Activated CD8-positive, alpha-beta memory T cell treated with anti-CD3 and anti-CD28 coated beads for 4 hours (primary cell): ENCODE data around the gene FGFR4.

Experiments
- DNase-seq, 2 donors: peaks; one replicate each; pipeline ENCODE4 v3.0.0-alpha.2; 2020; ENCODE audit warnings: low read depth in 2 of 2

Gene FGFR4

DNA sequence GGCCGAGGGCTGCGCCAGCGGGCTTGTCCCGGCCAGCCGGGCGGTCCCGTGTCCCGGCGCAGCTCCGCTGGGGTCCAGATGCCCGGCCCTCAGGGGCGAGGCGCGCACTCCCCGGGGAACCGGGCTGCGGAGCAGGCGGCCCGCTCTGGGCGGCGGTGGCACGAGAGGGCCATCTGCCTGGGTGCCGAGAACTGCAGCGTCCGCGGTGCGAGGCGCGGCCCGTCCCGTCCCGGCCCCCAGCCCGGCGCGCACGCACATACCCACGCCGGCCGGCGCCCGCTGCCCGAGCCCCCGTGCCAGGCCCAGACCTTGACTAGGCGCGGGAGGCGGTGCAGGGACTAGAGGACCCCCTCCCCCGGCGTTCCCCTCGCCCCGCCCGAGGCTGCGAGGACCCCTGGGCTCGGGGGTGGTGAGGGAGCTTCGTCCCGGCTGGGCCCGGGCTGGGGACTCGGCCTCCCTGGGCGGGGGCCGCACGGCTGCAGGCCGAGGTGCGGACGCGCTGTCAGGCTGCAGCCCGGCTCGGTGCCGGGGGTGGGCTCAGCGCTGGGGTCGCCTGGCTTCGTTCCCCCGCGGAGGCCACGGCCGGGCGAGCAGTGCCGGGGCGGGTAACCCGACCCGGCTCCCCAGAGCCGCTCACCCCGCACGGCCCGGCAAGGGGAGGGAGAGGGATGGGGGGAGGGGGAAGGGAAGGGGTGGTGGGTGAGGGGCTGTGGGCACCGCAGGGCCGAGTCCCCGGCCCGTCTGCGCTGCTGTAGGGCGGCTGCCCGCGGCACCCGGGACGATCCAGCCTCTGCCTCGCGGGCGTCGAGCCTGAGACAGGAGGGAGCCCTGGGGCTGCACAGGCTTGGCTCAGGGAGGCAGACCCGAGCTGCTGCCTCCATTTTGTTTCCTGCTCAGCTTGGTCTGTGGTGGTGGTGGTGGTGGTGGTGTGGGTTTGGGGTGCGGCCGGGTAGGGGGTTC, 45.7 kb downstream of the FGFR4 start:
- no peak for DNase-seq

DNA sequence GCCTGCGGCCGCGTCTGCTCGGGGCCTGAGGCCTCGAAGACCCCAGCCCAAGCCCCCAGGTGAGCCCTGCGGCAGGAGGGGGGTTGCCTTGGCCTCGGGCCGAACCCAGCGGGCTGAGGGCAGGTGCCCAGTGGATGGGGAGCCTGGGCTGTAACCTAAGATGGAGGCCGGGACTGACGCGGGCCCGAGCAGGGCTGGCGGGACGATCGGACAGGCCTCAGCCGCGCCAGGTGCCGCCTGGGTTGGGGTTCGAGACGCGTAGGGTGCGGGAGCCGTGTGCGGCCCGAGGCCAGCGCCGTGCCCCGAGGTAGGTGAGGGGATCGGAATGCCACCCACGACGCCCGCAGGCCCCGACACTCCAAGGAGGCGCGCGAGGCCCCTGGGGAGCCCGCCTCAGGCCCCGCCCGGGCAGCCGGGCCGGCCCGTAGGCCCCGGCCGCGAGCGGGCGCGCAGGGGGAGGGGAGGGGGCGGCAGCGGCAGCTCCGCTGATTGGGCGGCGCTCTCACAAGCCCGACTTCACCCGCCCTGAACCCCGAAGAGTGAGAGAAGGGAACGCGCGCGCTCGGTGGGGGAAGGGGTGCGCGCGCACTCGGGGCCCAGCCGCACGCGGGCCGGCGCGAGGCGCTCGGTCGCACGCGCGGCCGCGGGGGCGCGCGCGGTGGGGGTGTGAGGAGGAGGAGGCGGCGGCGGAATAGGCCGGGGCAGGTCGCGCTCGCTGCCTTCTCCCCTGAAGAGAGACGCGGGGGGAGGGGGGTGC, 46.6 kb downstream of the FGFR4 start, which contains the start of gene NSD1:
Gene NSD1, plus strand, starts transcription at position 678 of the 757 bp plus-strand sequence. CDS start 1,331 bp downstream, outside the sequence.
- peak; percentile 76 to 83 for DNase-seq

DNA sequence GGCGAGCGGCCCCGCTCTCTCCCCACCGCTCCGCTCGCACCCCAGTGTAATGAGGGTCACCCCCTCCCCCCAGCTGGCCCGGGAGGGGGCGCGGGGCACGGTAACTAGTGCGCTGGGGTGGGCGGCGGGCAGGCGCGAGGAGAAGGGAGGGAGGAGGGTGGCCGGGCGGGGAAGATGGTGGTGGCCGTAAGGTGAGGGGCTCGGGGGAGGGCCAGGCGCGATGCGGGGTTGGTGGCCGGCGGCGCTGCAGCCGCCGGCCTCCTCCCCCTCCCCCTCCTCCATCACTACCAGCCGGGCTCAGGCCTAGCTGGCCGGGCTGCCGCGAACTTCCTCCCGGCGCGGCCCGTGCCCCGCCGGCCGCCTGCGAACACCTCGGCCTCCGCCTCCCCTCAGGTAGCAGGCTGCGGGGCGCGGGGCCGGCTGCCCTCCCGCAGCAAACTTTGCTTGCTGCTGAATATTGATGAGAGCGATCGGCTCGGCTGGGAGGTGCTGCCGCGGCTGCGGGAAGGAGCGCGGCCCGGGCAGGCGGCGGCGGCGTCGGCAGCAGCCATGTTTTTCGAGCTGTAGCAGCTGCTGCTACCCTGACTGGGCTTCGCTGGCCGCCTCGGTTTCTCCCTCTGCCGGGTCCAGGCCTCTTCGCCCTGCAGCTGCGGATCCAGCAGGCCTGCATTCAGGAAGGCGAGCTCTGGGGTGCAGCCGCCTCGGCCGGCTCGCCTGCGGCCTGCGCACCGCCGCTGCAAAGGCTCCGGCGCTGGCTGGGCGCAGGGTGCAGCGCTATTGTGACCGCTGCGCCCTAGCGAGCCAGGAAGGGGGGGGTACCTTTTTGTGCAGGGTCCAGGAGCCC, 47.4 kb downstream of the FGFR4 start:
- DNase-seq: no peak

- DNase-seq: no peak
These were observed 48.0 kb downstream of the FGFR4 start for GRCh38 chr5:177134697-177135225.

GRCh38 chr5:177140312-177140711, 53.6 kb downstream of the FGFR4 start:
- DNase-seq: no peak

DNA sequence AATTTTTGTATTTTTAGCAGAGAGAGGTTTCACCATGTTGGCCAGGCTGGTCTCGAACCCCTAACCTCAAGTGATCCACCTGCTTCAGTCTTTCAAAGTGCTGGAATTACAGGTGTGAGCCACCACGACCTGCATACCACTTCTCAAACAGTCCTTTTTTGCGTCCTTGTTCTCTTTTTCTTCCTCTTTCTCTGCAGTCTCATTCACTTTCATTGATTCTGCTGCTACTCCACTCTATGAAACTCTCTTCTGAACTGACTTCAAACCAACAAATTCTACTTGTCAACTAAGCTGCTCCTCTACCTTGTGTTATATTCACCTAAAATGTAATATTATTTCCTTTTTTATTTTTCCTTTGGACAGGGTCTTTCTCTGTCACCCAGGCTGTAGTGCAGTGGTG, 54.8 kb downstream of the FGFR4 start:
- no peak for DNase-seq

- DNase-seq: no peak
These were observed 55.4 kb downstream of the FGFR4 start for GRCh38 chr5:177142098-177142611.

GRCh38 chr5:177142778-177143177, 56.1 kb downstream of the FGFR4 start:
- no peak for DNase-seq

- no peak for DNase-seq
These were observed 60.4 kb downstream of the FGFR4 start for GRCh38 chr5:177146891-177147638.
